GM19452 (cell line): ENCODE measurements around the gene SLC38A8.

Source experiments
- ATAC-seq: cut with Tn5 transposase; IDR thresholded peaks from one replicate; pipeline ENCODE4 v1.9.1; 2021; ENCODE audit not compliant: unreplicated experiment

SLC38A8 gene

GRCh38 chr16:84068783-84069462 is 26.3 kb upstream of the SLC38A8 start:
- ATAC-seq = no peak

- ATAC-seq = no peak
Observed at GRCh38 chr16:84068041-84068440, 25.4 kb upstream of the SLC38A8 start.

GRCh38 chr16:84067640-84068039 is 25.0 kb upstream of the SLC38A8 start:
- no peak for ATAC-seq

GRCh38 chr16:84065536-84066132 is 23.0 kb upstream of the SLC38A8 start:
- no peak for ATAC-seq

- no peak for ATAC-seq
Observed at GRCh38 chr16:84063980-84064379, 21.4 kb upstream of the SLC38A8 start.

GRCh38 chr16:84062734-84063640 is 20.4 kb upstream of the SLC38A8 start:
- no peak for ATAC-seq

- ATAC-seq = no peak
Observed at GRCh38 chr16:84061236-84061819, 18.7 kb upstream of the SLC38A8 start.

- ATAC-seq = no peak
Observed at GRCh38 chr16:84059946-84060901, 17.6 kb upstream of the SLC38A8 start.

GRCh38 chr16:84059111-84059510 is 16.5 kb upstream of the SLC38A8 start:
- no peak for ATAC-seq

- ATAC-seq = no peak
Observed at GRCh38 chr16:84058664-84059063, 16.1 kb upstream of the SLC38A8 start.

GRCh38 chr16:84058211-84058610 is 15.6 kb upstream of the SLC38A8 start:
- ATAC-seq = no peak

GRCh38 chr16:84056933-84057332 is 14.3 kb upstream of the SLC38A8 start:
- ATAC-seq = no peak

GRCh38 chr16:84055801-84056634 is 13.4 kb upstream of the SLC38A8 start:
- ATAC-seq = no peak

GRCh38 chr16:84055366-84055765 is 12.8 kb upstream of the SLC38A8 start:
- no peak for ATAC-seq

- ATAC-seq = no peak
Observed at GRCh38 chr16:84054916-84055315, 12.3 kb upstream of the SLC38A8 start.

- ATAC-seq = no peak
Observed at GRCh38 chr16:84054271-84054670, 11.7 kb upstream of the SLC38A8 start.

- no peak for ATAC-seq
Observed at GRCh38 chr16:84053237-84053636, 10.6 kb upstream of the SLC38A8 start.

GRCh38 chr16:84052071-84052622 is 9.6 kb upstream of the SLC38A8 start:
- ATAC-seq = no peak

GRCh38 chr16:84050316-84050715 is 7.7 kb upstream of the SLC38A8 start:
- ATAC-seq = no peak
